Subcutaneous adipose tissue (tissue), 4 donors: Measurements from ENCODE around the gene CDH5. TPM values are rescaled to one million over a fixed set of nuclear protein-coding genes. Genes with fewer than 3 reads are reported as not detected.

ENCODE experiments used
- CTCF ChIP-seq: fragments of 450-650 bp; IDR thresholded peaks from one replicate; pipeline ENCODE4 v1.5.1; 2016; ENCODE audit warnings: low read depth, mild to moderate bottlenecking, control low read depth, antibody characterized with exemption, moderate library complexity
- total RNA-seq, 4 donors: library from RNA; depleted of rRNA; stranded (reverse); fragments of >200 nt; gene quantifications; one replicate each; pipeline ENCODE4 v1.1.0, GENCODE V29; 2016

Gene CDH5
- total RNA-seq, 4 donors from 2014 or later: 28.7 to 155 (median 43.2) TPM

GRCh38 chr16:66400503-66401380 lies 34.3 kb downstream of the CDH5 start:
- TF ChIP-seq CTCF: no peak

DNA sequence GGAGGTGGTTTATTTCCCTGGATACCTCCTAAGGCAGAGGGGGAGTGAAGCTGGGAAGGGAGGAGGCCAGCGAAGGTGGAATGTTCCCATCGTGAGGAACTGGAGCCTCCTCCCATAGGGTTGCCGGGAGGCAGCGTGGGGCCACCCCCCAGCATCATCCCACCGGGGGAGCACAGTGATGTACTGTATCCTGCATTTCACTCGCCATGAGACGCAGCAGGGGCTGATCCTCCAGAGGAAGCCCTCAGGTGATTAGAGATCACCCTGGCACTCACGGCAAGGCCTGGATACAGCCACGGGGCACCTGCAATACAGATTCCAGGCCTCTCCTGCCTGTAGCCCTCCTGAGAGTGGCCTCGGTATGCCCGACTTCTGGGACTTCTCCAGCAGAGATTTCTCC lies 35.1 kb downstream of the CDH5 start:
- TF ChIP-seq CTCF: no peak

GRCh38 chr16:66402166-66402565 lies 35.7 kb downstream of the CDH5 start:
- no peak for TF ChIP-seq CTCF

- TF ChIP-seq CTCF: no peak
Measured at GRCh38 chr16:66402591-66403230, 36.2 kb downstream of the CDH5 start.

DNA sequence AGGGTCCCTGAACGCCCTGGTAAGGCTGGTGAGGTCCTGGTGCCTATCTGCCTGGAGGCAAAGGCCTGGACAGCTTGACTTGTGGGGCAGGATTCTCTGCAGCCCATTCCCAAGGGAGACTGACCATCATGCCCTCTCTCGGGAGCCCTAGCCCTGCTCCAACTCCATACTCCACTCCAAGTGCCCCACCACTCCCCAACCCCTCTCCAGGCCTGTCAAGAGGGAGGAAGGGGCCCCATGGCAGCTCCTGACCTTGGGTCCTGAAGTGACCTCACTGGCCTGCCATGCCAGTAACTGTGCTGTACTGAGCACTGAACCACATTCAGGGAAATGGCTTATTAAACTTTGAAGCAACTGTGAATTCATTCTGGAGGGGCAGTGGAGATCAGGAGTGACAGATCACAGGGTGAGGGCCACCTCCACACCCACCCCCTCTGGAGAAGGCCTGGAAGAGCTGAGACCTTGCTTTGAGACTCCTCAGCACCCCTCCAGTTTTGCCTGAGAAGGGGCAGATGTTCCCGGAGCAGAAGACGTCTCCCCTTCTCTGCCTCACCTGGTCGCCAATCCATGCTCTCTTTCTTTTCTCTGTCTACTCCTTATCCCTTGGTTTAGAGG lies 37.1 kb downstream of the CDH5 start:
- no peak for TF ChIP-seq CTCF

DNA sequence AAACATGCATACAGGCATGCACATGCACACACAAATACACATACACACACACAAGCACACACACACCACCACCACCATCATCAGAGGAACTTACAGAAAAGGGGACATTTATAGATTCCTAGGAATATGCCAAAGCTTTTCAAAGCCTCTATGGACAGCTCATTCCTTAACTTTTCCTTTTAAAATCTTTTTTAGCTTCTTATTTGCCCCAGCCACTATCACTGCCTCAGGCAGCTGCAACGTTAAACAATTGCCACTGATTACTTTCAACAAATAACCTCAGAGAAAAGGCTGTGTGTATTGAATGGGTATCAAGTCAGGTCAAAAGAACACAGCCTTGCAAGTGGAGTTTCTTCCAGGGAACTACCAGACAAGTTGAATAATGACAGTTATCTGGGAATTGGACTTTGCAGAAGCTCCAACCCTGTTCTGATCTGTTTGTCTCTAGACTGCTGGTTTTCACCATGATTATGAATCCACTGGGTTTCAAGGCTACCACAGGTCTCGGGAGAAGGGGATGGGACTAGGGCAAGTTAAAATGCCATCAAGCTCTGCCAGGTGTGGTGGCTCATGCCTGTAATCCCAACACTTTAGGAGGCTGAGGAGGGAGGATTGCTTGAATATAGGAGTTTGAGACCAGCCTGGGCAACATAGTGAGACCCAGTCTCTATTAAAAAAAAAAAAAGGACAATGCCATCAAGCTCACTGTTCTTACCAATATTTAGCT lies 38.7 kb downstream of the CDH5 start:
- no peak for TF ChIP-seq CTCF
